K562 (cell line): Measurements from ENCODE around the gene DUSP10. TPM values are rescaled to one million over a fixed set of nuclear protein-coding genes. Genes with fewer than 3 reads are reported as not detected.

Source experiments
- ATAC-seq: fragments of 200-7000 bp; cut with Tn5 transposase; 3 replicates; pipeline ENCODE4 v1.9.1; 2020; ENCODE audit warnings: moderate library complexity
- BruUV-seq: library from RNA; stranded (reverse); fragments of 400-500 nt; replicated peaks from 2 replicates; lab custom pipeline; 2021; lab: Mats Ljungman, UMichigan
- CTCF ChIA-PET: fragments of 300-600 bp; formaldehyde crosslinking; extraction: SDS; loops from one replicate; lab custom pipeline; 2021; ENCODE audit warnings: low intra/inter-chr PET ratio; lab: Yijun Ruan, JAX
- POLR2A ChIA-PET: fragments of 300-600, 350-650 bp; sonication (Branson Sonifier 250); formaldehyde crosslinking; extraction: SDS; loops from one replicate; lab custom pipeline; 2021; ENCODE audit warnings: antibody characterized with exemption, inconsistent platforms; lab: Yijun Ruan, JAX
- DNase-seq, 4 experiments: peaks; one replicate each; pipeline versions ENCODE4 v3.0.0 to v3.0.0-alpha.2; 2011 to 2018; ENCODE audit warnings: low spot score in 3 of 4, mixed read lengths in 3 of 4; ENCODE audit errors: extremely low read depth in 1 of 4
- FAIRE-seq: peaks from 2 replicates; lab custom pipeline; 2011; peaks lifted over from hg19 to GRCh38; lab: Jason Lieb, UNC
- H2AFZ ChIP-seq: 2 replicates; pipeline ENCODE4 v1.6.0; 2011; ENCODE audit warnings: low read depth, low read length, control low read depth, inconsistent platforms
- H3K27ac ChIP-seq: fragments of 200-600 bp; 3 replicates; pipeline ENCODE4 v1.8.0; 2011; ENCODE audit warnings: low read depth, mild to moderate bottlenecking, control low read depth, inconsistent platforms, low read length, moderate library complexity, mixed read lengths; ENCODE audit errors: extremely low read depth
- H3K27me3 ChIP-seq, 2 experiments: fragments of 300-600 bp in 1 of 2; 2 replicates in 1 of 2; 3 replicates in 1 of 2; pipeline versions ENCODE4 v1.6.0 to v1.8.0; 2011; ENCODE audit warnings: inconsistent platforms in 2 of 2, low read length in 2 of 2, mild to moderate bottlenecking in 1 of 2, mixed read lengths in 1 of 2, moderate library complexity in 1 of 2; ENCODE audit not compliant: control insufficient read depth in 2 of 2, insufficient read depth in 2 of 2
- H3K36me3 ChIP-seq: fragments of 300-600 bp; 3 replicates; pipeline ENCODE4 v1.8.0; 2011; ENCODE audit warnings: mild to moderate bottlenecking, low read length, inconsistent platforms; ENCODE audit not compliant: control insufficient read depth, insufficient read depth
- H3K4me1 ChIP-seq, 2 experiments: fragments of 200-600 bp in 1 of 2; replicated peaks in 1 of 2; 2 replicates in 1 of 2; 3 replicates in 1 of 2; pipeline versions ENCODE4 v1.5.1 to v1.8.0; 2011; ENCODE audit warnings: inconsistent platforms in 2 of 2, low read length in 2 of 2, mild to moderate bottlenecking in 1 of 2, mixed read lengths in 1 of 2, moderate library complexity in 1 of 2; ENCODE audit not compliant: control insufficient read depth in 2 of 2, insufficient read depth in 2 of 2
- H3K4me2 ChIP-seq: 2 replicates; pipeline ENCODE4 v1.6.1; 2011; ENCODE audit warnings: low read length, control low read depth, inconsistent platforms, mixed read lengths; ENCODE audit not compliant: insufficient read depth
- H3K4me3 ChIP-seq: fragments of 200-600 bp; sonication (generic), shearing (Covaris generic); 2 replicates; pipeline ENCODE4 v1.5.1; 2016; ENCODE audit warnings: control low read depth, inconsistent platforms
- H3K79me2 ChIP-seq: fragments of 200-600 bp; 3 replicates; pipeline ENCODE4 v1.8.0; 2011; ENCODE audit warnings: low read length, inconsistent platforms; ENCODE audit not compliant: control insufficient read depth, insufficient read depth
- H3K9ac ChIP-seq, 2 experiments: 2 replicates each; pipeline versions ENCODE4 v1.6.0 to v1.6.1; 2011; ENCODE audit warnings: low read depth in 2 of 2, low read length in 2 of 2, control low read depth in 1 of 2, inconsistent platforms in 1 of 2, mild to moderate bottlenecking in 1 of 2, mixed read lengths in 1 of 2; ENCODE audit not compliant: insufficient read depth in 1 of 2
- H3K9me1 ChIP-seq: one replicate; pipeline ENCODE4 v1.6.0; 2011; ENCODE audit warnings: inconsistent platforms, mild to moderate bottlenecking, low read length, moderate library complexity; ENCODE audit not compliant: control insufficient read depth, insufficient read depth
- H3K9me3 ChIP-seq: replicated peaks from 2 replicates; pipeline ENCODE4 v1.5.1; 2011; ENCODE audit warnings: low read depth, low read length, inconsistent platforms; ENCODE audit not compliant: control insufficient read depth, insufficient read depth
- H4K20me1 ChIP-seq: replicated peaks from 2 replicates; pipeline ENCODE4 v1.6.1; 2011; ENCODE audit warnings: low read length, inconsistent platforms, mixed read lengths; ENCODE audit not compliant: control insufficient read depth, insufficient read depth
- ADNP ChIP-seq: fragments of 200-800 bp; sonication (Bioruptor generic); IDR thresholded peaks from 2 replicates; pipeline ENCODE4 v1.6.1; 2016; ENCODE audit warnings: missing genetic modification characterization, missing compliant biosample characterization
- AFF4 ChIP-seq: sonication (generic); formaldehyde crosslinking; IDR thresholded peaks from 2 replicates; pipeline ENCODE4 v1.8.0; 2023; ENCODE audit warnings: mild to moderate bottlenecking, missing genetic modification reagents
- BCOR ChIP-seq: fragments of 450-650 bp; IDR thresholded peaks from 2 replicates; pipeline ENCODE4 v1.6.1; 2016
- HNRNPK ChIP-seq: fragments of 200-400 bp; formaldehyde crosslinking; IDR thresholded peaks from one replicate; pipeline ENCODE4 v1.6.1; 2018; ENCODE audit warnings: mild to moderate bottlenecking, low read depth, low read length; ENCODE audit not compliant: poor library complexity, severe bottlenecking
- KDM1A ChIP-seq, 2 experiments: fragments of 450-650 bp; IDR thresholded peaks; 2 replicates each; pipeline ENCODE4 v1.6.1; 2016; ENCODE audit warnings: mild to moderate bottlenecking in 2 of 2
- OTX1 ChIP-seq: fragments of 450-650 bp; formaldehyde crosslinking; IDR thresholded peaks from 2 replicates; pipeline ENCODE4 v1.4.0; 2022; ENCODE audit warnings: mild to moderate bottlenecking
- PTTG1 ChIP-seq: fragments of 450-650 bp; IDR thresholded peaks from 2 replicates; pipeline ENCODE4 v1.6.1; 2016; ENCODE audit warnings: low read depth, mild to moderate bottlenecking, missing genetic modification characterization, missing compliant biosample characterization
- RBM25 ChIP-seq: fragments of 200-400 bp; formaldehyde crosslinking; IDR thresholded peaks from 2 replicates; pipeline ENCODE4 v1.6.1; 2018; ENCODE audit warnings: low read length, low read depth, moderate library complexity; ENCODE audit not compliant: severe bottlenecking
- SMARCA5 ChIP-seq: fragments of 450-650 bp; IDR thresholded peaks from 2 replicates; pipeline ENCODE4 v1.6.1; 2016
- TAF7 ChIP-seq: fragments of 450-650 bp; IDR thresholded peaks from 2 replicates; pipeline ENCODE4 v1.6.1; 2016; ENCODE audit warnings: missing genetic modification characterization, missing compliant biosample characterization
- TFAM ChIP-seq: fragments of 250-450 bp; sonication (Bioruptor Pico); conservative IDR thresholded peaks from 2 replicates; pipeline ENCODE4 v1.5.0; 2021; ENCODE audit warnings: mild to moderate bottlenecking, moderate library complexity
- ZC3H4 ChIP-seq: sonication (generic); formaldehyde crosslinking; IDR thresholded peaks from 2 replicates; pipeline ENCODE4 v1.9.0; 2021; ENCODE audit warnings: missing genetic modification reagents, borderline replicate concordance
- ZFPM2 ChIP-seq: fragments of 250-450 bp; sonication (Bioruptor Pico); IDR thresholded peaks from 2 replicates; pipeline ENCODE4 v1.5.1; 2022; ENCODE audit warnings: mild to moderate bottlenecking
- ZNF124 ChIP-seq: sonication (generic); formaldehyde crosslinking; IDR thresholded peaks from 2 replicates; pipeline ENCODE4 v1.8.1; 2022; ENCODE audit warnings: missing genetic modification reagents
- ZNF24 ChIP-seq: fragments of 450-650 bp; IDR thresholded peaks from 2 replicates; pipeline ENCODE4 v1.6.1; 2016
- ZNF384 ChIP-seq: IDR thresholded peaks from 2 replicates; pipeline ENCODE4 v1.6.1; 2012; ENCODE audit warnings: low read depth, low read length, improper control_type of control experiment
- ZNF699 ChIP-seq: fragments of 250-450 bp; sonication (Bioruptor Pico); IDR thresholded peaks from 2 replicates; pipeline ENCODE4 v1.8.0; 2021; ENCODE audit warnings: mild to moderate bottlenecking, moderate library complexity; ENCODE audit not compliant: insufficient replicate concordance
- WGBS: fragments of 100-300 bp; shearing (Covaris generic); methylation state at CpG from one replicate; pipeline ENCODE4 v1.1.6; 2016; ENCODE audit warnings: low coverage, mixed read lengths; ENCODE audit not compliant: insufficient coverage; ENCODE audit errors: missing lambda C conversion rate; 5-methylcytosine and 5-hydroxymethylcytosine counted together
- in situ Hi-C: fragments of 300-500 bp; cut with MboI; formaldehyde crosslinking; loops from 4 replicates; pipeline ENCODE4 v1.15.0; 2018; ENCODE audit warnings: inconsistent platforms, mixed read lengths
- intact Hi-C: fragments of 100-400 bp; cut with micrococcal nuclease; formaldehyde crosslinking; loops from 2 replicates; pipeline ENCODE4 v1.14.2; 2022
- polyA plus RNA-seq, 8 experiments: library from polyadenylated mRNA; depleted of rRNA in 4 of 8; stranded (reverse) in 5 of 8; unstranded in 3 of 8; fragments of >200 nt; fragmentation: Nextera tagmentation in 2 of 8; fragmentation: Illumina TruSeq in 1 of 8; extraction: Ambion mirVana in 2 of 8; extraction: Trizol in 1 of 8; gene quantifications; 2 replicates each; pipeline versions ENCODE4 v1.2.1 to v1.2.3, GENCODE V29; 2011 to 2014; ENCODE audit warnings: inconsistent platforms in 1 of 8, missing spikeins in 1 of 8
- total RNA-seq, 7 experiments: library from RNA; depleted of rRNA in 6 of 7; stranded (reverse); fragments of >200 nt in 6 of 7; fragmentation: Illumina TruSeq in 2 of 7; extraction: Trizol in 2 of 7; gene quantifications; 2 replicates each; pipeline versions ENCODE4 v1.2.1 to v1.2.3, GENCODE V29; 2011 to 2021; ENCODE audit warnings: low replicate concordance in 1 of 7
- TF ChIP-seq, protein P1 (sequence below): fragments of 250-450 bp; sonication (Bioruptor Pico); IDR thresholded peaks from 2 replicates; pipeline ENCODE4 v1.8.0; 2021; ENCODE audit warnings: moderate library complexity, mild to moderate bottlenecking, inconsistent platforms

Gene DUSP10
- total and polyA plus RNA-seq, 9 of the 15 experiments (the other 6 are each of a cell fraction or from before 2014, with no cell fraction given) = 1.7 to 8.3 (median 6.1) TPM

DNA sequence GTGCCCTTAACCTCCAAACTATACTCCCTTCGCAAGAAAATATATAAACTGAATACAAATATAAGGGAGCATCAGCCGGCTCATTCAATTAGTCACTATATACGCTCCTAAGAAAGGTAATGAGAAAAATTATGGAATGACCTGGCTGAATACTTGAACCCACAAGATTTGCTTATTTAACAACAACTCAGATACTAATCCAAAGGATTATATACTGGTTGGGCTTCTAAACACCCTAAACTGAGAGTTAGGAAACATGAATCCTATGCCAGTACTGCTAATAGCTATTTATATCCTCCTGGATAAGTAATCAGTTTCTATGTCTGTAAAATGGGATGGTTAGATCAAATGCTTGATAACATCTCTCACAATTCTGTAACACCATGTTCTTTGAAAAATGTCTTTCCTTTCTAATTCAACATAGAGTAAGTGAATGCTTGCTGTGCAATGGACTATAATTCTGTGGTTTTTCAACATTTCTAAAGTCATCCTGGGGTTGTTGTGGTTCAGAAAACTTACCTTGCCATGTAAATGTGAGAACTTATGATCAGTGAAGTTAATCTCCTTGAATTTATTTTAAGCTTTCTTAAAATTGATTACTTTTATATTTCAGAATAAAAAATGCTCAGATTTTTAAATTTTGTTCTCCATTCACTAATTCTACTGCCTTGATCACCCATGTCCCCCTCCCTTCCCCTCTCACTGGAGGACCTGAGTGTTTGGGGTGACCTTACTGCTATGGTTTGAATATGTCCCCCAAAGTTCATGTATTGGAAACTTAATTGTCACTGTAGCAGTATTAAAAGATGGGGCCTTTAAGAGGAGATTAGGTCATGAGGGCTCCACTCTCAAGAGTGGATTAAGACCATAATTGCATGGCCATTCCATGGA lies 14.5 kb downstream of the DUSP10 start:
- H3K36me3 ChIP-seq = peaks cover 5% of the 10 kb centered on the region; the same call in 2 of the 3 replicates
- intact Hi-C loops (loop anchor here (1.0 kb wide), 1 partner anchor 18 kb away; no protein-coding TSS in a partner anchor), in situ Hi-C loops (no loop called here)
- H3K79me2 ChIP-seq = peaks cover 23% of the 10 kb centered on the region; the same call in 2 of the 3 replicates
- peaks cover 0 to 36% of the 10 kb centered on the region in 2 experiments; a peak in 4 of 5 replicates for H3K4me1 ChIP-seq
- FAIRE-seq = no peak
- POLR2A ChIA-PET = interaction anchor here (3.8 kb wide), 1 partner anchor 15 kb away, joined by 15 read pairs; the partner anchor contains the start of gene DUSP10
- peaks cover 4% of the 10 kb centered on the region; the same call in 1 of the 2 replicates for H3K9me3 ChIP-seq
- no peaks in the 10 kb centered on the region for H3K27me3 ChIP-seq
- H3K4me3 ChIP-seq = no peak overlapping the region
- H3K9me1 ChIP-seq = no peaks in the 10 kb centered on the region
- CTCF ChIA-PET = no interaction called here
- WGBS = 72% methylated on average over 3 of the region's 3 CpGs
- no TSS peak for BruUV-seq
- H3K27ac ChIP-seq = no peak overlapping the region
- no peak for ATAC-seq
- no peak overlapping the region for H3K4me2 ChIP-seq
- H3K9ac ChIP-seq = no peak overlapping the region
- DNase-seq = no peak
- H2AFZ ChIP-seq = no peak overlapping the region
- H4K20me1 ChIP-seq = no peaks in the 10 kb centered on the region
- no peak for TF ChIP-seq ZNF124 (CRISPR knock-in tag)
- TF ChIP-seq, protein P1, sequence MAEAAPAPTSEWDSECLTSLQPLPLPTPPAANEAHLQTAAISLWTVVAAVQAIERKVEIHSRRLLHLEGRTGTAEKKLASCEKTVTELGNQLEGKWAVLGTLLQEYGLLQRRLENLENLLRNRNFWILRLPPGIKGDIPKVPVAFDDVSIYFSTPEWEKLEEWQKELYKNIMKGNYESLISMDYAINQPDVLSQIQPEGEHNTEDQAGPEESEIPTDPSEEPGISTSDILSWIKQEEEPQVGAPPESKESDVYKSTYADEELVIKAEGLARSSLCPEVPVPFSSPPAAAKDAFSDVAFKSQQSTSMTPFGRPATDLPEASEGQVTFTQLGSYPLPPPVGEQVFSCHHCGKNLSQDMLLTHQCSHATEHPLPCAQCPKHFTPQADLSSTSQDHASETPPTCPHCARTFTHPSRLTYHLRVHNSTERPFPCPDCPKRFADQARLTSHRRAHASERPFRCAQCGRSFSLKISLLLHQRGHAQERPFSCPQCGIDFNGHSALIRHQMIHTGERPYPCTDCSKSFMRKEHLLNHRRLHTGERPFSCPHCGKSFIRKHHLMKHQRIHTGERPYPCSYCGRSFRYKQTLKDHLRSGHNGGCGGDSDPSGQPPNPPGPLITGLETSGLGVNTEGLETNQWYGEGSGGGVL (CRISPR knock-in tag) = no peak
- TF ChIP-seq ZC3H4 (CRISPR knock-in tag) = no peak
- TF ChIP-seq SMARCA5 = 0 out of 2 replicates have a peak, but pooled peaks have one; percentile 27
- TF ChIP-seq TFAM (CRISPR knock-in tag) = no peak
- TF ChIP-seq ZNF384 = no peak
- TF ChIP-seq HNRNPK = no peak
- TF ChIP-seq ADNP = peak; percentile 75
- TF ChIP-seq RBM25 = peak; percentile 84
- TF ChIP-seq PTTG1 (tag) = no peak
- TF ChIP-seq ZNF24 = no peak
- no peak for TF ChIP-seq ZNF699 (CRISPR knock-in tag)
- no peak for TF ChIP-seq AFF4 (CRISPR knock-in tag)
- peak; percentile 56; the same call in 1 of the 2 replicates for TF ChIP-seq BCOR
- TF ChIP-seq TAF7 (tag) = no peak
- TF ChIP-seq KDM1A (IDR thresholded peaks at IDR 0.05) = peak in 1 of 2 experiments; percentile 40; a peak in 2 of 4 replicates
- no peak for TF ChIP-seq OTX1 (CRISPR knock-in tag)
- TF ChIP-seq ZFPM2 = no peak
